NT2/D1 (cell line): ENCODE data around the gene MT1G.

ENCODE experiments used
- SUZ12 ChIP-seq: IDR thresholded peaks from 2 replicates; pipeline ENCODE4 v1.6.1; 2011; ENCODE audit not compliant: insufficient read length, insufficient read depth; ENCODE audit errors: extremely low read depth
- YY1 ChIP-seq: IDR thresholded peaks from 2 replicates; pipeline ENCODE4 v1.6.1; 2011; ENCODE audit not compliant: insufficient read length, insufficient read depth
- ZNF274 ChIP-seq: IDR thresholded peaks from 2 replicates; pipeline ENCODE4 v1.6.1; 2011; ENCODE audit warnings: mild to moderate bottlenecking, low read depth, low read length

DNA sequence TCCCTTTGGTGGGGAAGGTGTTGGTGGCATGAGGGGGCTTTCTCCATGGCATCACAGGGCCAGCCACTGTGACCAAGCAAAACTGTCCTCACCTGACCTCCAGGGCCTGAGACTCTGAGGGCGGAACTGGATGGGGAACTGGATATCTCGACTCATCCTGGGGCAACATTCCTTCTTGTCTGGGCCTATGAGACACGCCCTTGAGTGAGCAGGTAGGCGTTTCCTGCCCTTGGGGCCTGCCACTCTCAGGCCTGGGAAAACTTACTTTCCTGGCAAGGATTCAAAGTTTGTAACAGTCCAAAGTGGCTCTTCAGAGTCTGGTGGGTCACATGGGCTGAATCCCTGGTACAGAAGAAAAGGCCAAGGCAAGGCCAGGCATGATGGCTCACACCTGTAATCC, 24.0 kb upstream of the MT1G start:
- TF ChIP-seq SUZ12 (no peak), YY1 (no peak), ZNF274 (no peak)
